ENCODE results near the gene LMF1.

The LMF1 gene

GRCh38 chr16:912684-913613 lies 57.8 kb downstream of the LMF1 start:
- H3K9ac ChIP-seq (ENCODE audit: low read depth, low read length) = no peak overlapping the region
- H3K27me3 ChIP-seq (ENCODE audit: insufficient read depth, low read length) = no peaks in the 10 kb centered on the region
- H3K9me3 ChIP-seq (ENCODE audit: insufficient read depth, low read depth, low read length) = no peaks in the 10 kb centered on the region
- H3K4me1 ChIP-seq (ENCODE audit: insufficient read depth, low read length) = no peaks in the 10 kb centered on the region
- no peak overlapping the region for H3K27ac ChIP-seq (ENCODE audit: low read length)
- no peak overlapping the region for H3K4me3 ChIP-seq (ENCODE audit: low read length)
- H3K36me3 ChIP-seq (ENCODE audit: insufficient read depth, low read depth, low read length) = no peaks in the 10 kb centered on the region

- Histone ChIP-seq H3K9me3 (ENCODE audit: insufficient read depth, low read depth, low read length) (no peaks in the 10 kb centered on the region), H3K9ac (ENCODE audit: low read depth, low read length) (no peak overlapping the region), H3K27me3 (ENCODE audit: insufficient read depth, low read length) (no peaks in the 10 kb centered on the region), H3K4me3 (ENCODE audit: low read length) (no peak overlapping the region), H3K4me1 (ENCODE audit: insufficient read depth, low read length) (no peaks in the 10 kb centered on the region), H3K36me3 (ENCODE audit: insufficient read depth, low read depth, low read length) (no peaks in the 10 kb centered on the region), H3K27ac (ENCODE audit: low read length) (no peak overlapping the region)
These were observed 58.5 kb downstream of the LMF1 start for GRCh38 chr16:912322-912683.

GRCh38 chr16:911604-912321 lies 59.0 kb downstream of the LMF1 start:
- Histone ChIP-seq H3K9me3 (ENCODE audit: insufficient read depth, low read depth, low read length) (no peaks in the 10 kb centered on the region), H3K9ac (ENCODE audit: low read depth, low read length) (no peak overlapping the region), H3K36me3 (ENCODE audit: insufficient read depth, low read depth, low read length) (no peaks in the 10 kb centered on the region), H3K4me1 (ENCODE audit: insufficient read depth, low read length) (no peaks in the 10 kb centered on the region), H3K27me3 (ENCODE audit: insufficient read depth, low read length) (no peaks in the 10 kb centered on the region), H3K4me3 (ENCODE audit: low read length) (no peak overlapping the region), H3K27ac (ENCODE audit: low read length) (no peak overlapping the region)

GRCh38 chr16:911101-911500 lies 59.7 kb downstream of the LMF1 start:
- H3K4me1 ChIP-seq (ENCODE audit: insufficient read depth, low read length) = no peaks in the 10 kb centered on the region
- peaks cover 2% of the 10 kb centered on the region; the same call in 1 of the 2 replicates for H3K9me3 ChIP-seq (ENCODE audit: insufficient read depth, low read depth, low read length)
- no peak overlapping the region for H3K9ac ChIP-seq (ENCODE audit: low read depth, low read length)
- H3K27me3 ChIP-seq (ENCODE audit: insufficient read depth, low read length) = no peaks in the 10 kb centered on the region
- no peaks in the 10 kb centered on the region for H3K36me3 ChIP-seq (ENCODE audit: insufficient read depth, low read depth, low read length)
- H3K27ac ChIP-seq (ENCODE audit: low read length) = no peak overlapping the region
- H3K4me3 ChIP-seq (ENCODE audit: low read length) = no peak overlapping the region

- no peak overlapping the region for H3K27ac ChIP-seq (ENCODE audit: low read length)
- H3K27me3 ChIP-seq (ENCODE audit: insufficient read depth, low read length) = no peaks in the 10 kb centered on the region
- no peak overlapping the region for H3K9ac ChIP-seq (ENCODE audit: low read depth, low read length)
These were observed 60.6 kb downstream of the LMF1 start for GRCh38 chr16:910181-910580.

GRCh38 chr16:909281-910000 lies 61.3 kb downstream of the LMF1 start:
- H3K36me3 ChIP-seq (ENCODE audit: insufficient read depth, low read depth, low read length) = no peaks in the 10 kb centered on the region
- H3K9me3 ChIP-seq (ENCODE audit: insufficient read depth, low read depth, low read length) = peaks cover 11% of the 10 kb centered on the region
- H3K9ac ChIP-seq (ENCODE audit: low read depth, low read length) = no peak overlapping the region
- no peak overlapping the region for H3K27ac ChIP-seq (ENCODE audit: low read length)
- no peak overlapping the region for H3K4me3 ChIP-seq (ENCODE audit: low read length)
- no peaks in the 10 kb centered on the region for H3K27me3 ChIP-seq (ENCODE audit: insufficient read depth, low read length)
- H3K4me1 ChIP-seq (ENCODE audit: insufficient read depth, low read length) = no peaks in the 10 kb centered on the region

More at GRCh38 chr16:910181-910580, 60.6 kb downstream of the LMF1 start:
- H3K9me3 ChIP-seq (ENCODE audit: insufficient read depth, low read depth, low read length) = peaks cover 11% of the 10 kb centered on the region
- H3K36me3 ChIP-seq (ENCODE audit: insufficient read depth, low read depth, low read length) = no peaks in the 10 kb centered on the region
- H3K4me3 ChIP-seq (ENCODE audit: low read length) = no peak overlapping the region
- no peaks in the 10 kb centered on the region for H3K4me1 ChIP-seq (ENCODE audit: insufficient read depth, low read length)

GRCh38 chr16:908526-909155 lies 62.1 kb downstream of the LMF1 start:
- Histone ChIP-seq H3K27me3 (ENCODE audit: insufficient read depth, low read length) (no peaks in the 10 kb centered on the region), H3K4me1 (ENCODE audit: insufficient read depth, low read length) (no peaks in the 10 kb centered on the region)

GRCh38 chr16:907842-908241 lies 62.9 kb downstream of the LMF1 start:
- no peak overlapping the region for H3K27ac ChIP-seq (ENCODE audit: low read length)
- H3K4me3 ChIP-seq (ENCODE audit: low read length) = no peak overlapping the region
- H3K9me3 ChIP-seq (ENCODE audit: insufficient read depth, low read depth, low read length) = peaks cover 11% of the 10 kb centered on the region
- no peak overlapping the region for H3K9ac ChIP-seq (ENCODE audit: low read depth, low read length)
- H3K36me3 ChIP-seq (ENCODE audit: insufficient read depth, low read depth, low read length) = no peaks in the 10 kb centered on the region
- H3K4me1 ChIP-seq (ENCODE audit: insufficient read depth, low read length) = no peaks in the 10 kb centered on the region
- no peaks in the 10 kb centered on the region for H3K27me3 ChIP-seq (ENCODE audit: insufficient read depth, low read length)

More at GRCh38 chr16:908526-909155, 62.1 kb downstream of the LMF1 start:
- Histone ChIP-seq H3K4me3 (ENCODE audit: low read length) (no peak overlapping the region), H3K9ac (ENCODE audit: low read depth, low read length) (no peak overlapping the region), H3K9me3 (ENCODE audit: insufficient read depth, low read depth, low read length) (peaks cover 11% of the 10 kb centered on the region), H3K36me3 (ENCODE audit: insufficient read depth, low read depth, low read length) (no peaks in the 10 kb centered on the region), H3K27ac (ENCODE audit: low read length) (no peak overlapping the region)

DNA sequence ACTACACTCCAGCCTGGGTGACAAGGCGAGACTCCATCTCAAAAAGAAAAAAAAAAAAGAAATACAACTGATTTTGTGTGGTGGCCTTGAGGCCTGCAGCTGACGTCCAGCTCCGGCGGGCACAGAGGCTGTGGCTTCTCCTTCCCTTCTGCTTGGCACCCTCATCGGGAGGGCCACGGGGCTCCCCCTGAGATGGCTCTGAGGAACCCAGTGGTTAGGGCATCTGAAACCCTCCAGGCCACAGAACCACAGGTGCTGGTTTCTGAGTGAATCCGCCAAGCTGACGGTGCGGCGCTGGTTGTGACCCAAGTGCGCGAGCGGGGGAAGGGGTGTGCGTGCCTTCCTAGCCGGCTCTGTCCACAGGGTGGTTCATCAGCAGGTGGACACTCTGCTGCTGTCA lies 63.4 kb downstream of the LMF1 start:
- peaks cover 11% of the 10 kb centered on the region for H3K9me3 ChIP-seq (ENCODE audit: insufficient read depth, low read depth, low read length)
- H3K36me3 ChIP-seq (ENCODE audit: insufficient read depth, low read depth, low read length) = no peaks in the 10 kb centered on the region
- H3K27me3 ChIP-seq (ENCODE audit: insufficient read depth, low read length) = no peaks in the 10 kb centered on the region
- no peaks in the 10 kb centered on the region for H3K4me1 ChIP-seq (ENCODE audit: insufficient read depth, low read length)
- H3K9ac ChIP-seq (ENCODE audit: low read depth, low read length) = no peak overlapping the region
- no peak overlapping the region for H3K4me3 ChIP-seq (ENCODE audit: low read length)
- H3K27ac ChIP-seq (ENCODE audit: low read length) = no peak overlapping the region

DNA sequence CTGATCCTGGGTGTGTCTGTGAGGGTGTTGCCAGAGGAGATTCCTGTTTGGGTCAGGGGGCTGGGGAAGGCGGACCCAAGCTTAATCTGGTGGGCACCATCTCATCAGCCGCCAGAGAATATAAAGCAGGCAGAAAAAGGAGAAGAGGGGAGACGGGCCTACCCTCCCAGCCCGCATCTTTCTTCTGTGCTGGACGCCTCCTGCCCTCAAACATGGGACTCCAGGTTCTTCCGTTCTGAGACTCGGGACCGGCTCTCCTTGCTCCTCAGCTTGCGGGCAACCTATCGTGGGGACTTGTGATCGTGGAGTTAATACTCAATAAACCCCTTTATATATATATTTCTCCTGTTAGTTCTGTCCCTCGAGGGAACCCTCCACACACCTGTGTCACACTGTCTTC lies 64.5 kb downstream of the LMF1 start:
- Histone ChIP-seq H3K27ac (ENCODE audit: low read length) (no peak overlapping the region), H3K4me3 (ENCODE audit: low read length) (no peak overlapping the region), H3K36me3 (ENCODE audit: insufficient read depth, low read depth, low read length) (no peaks in the 10 kb centered on the region), H3K9ac (ENCODE audit: low read depth, low read length) (no peak overlapping the region), H3K27me3 (ENCODE audit: insufficient read depth, low read length) (no peaks in the 10 kb centered on the region), H3K4me1 (ENCODE audit: insufficient read depth, low read length) (no peaks in the 10 kb centered on the region), H3K9me3 (ENCODE audit: insufficient read depth, low read depth, low read length) (peaks cover 11% of the 10 kb centered on the region)
